CD14-positive monocyte (primary cell): ENCODE data around the gene ACMSD. TPM values are rescaled to one million over a fixed set of nuclear protein-coding genes. Genes with fewer than 3 reads are reported as not detected.

ENCODE experiments used
- DNase-seq, 3 donors: peaks; one replicate each; pipeline ENCODE4 v3.0.0-alpha.2; 2011 to 2022
- H2AFZ ChIP-seq: 2 replicates; pipeline ENCODE4 v1.6.0; 2012; ENCODE audit warnings: mild to moderate bottlenecking, low read depth, low read length, inconsistent platforms; ENCODE audit not compliant: insufficient read depth, poor library complexity, severe bottlenecking
- H3K27ac ChIP-seq, 2 donors: 1 replicate in 1 of 2; 2 replicates in 1 of 2; pipeline ENCODE4 v1.5.1; 2012 to 2013; ENCODE audit warnings: low read length in 2 of 2, control low read depth in 1 of 2, inconsistent platforms in 1 of 2, low read depth in 1 of 2, mild to moderate bottlenecking in 1 of 2
- H3K27me3 ChIP-seq, 2 donors: one replicate each; pipeline versions ENCODE4 v1.6.0 to v1.6.1; 2011 to 2013; ENCODE audit warnings: low read length in 2 of 2; ENCODE audit not compliant: control insufficient read depth in 2 of 2, insufficient read depth in 2 of 2
- H3K36me3 ChIP-seq, 2 donors: replicated peaks in 1 of 2; 1 replicate in 1 of 2; 2 replicates in 1 of 2; pipeline versions ENCODE4 v1.5.1 to v1.6.1; 2012 to 2013; ENCODE audit warnings: low read length in 2 of 2, control low read depth in 1 of 2, inconsistent platforms in 1 of 2, mild to moderate bottlenecking in 1 of 2; ENCODE audit not compliant: insufficient read depth in 2 of 2, control insufficient read depth in 1 of 2
- H3K4me1 ChIP-seq, 2 donors: 1 replicate in 1 of 2; 2 replicates in 1 of 2; pipeline versions ENCODE4 v1.5.1 to v1.6.1; 2012 to 2013; ENCODE audit warnings: low read length in 2 of 2, control low read depth in 1 of 2, inconsistent platforms in 1 of 2, mild to moderate bottlenecking in 1 of 2, moderate library complexity in 1 of 2; ENCODE audit not compliant: insufficient read depth in 2 of 2, control insufficient read depth in 1 of 2
- H3K4me2 ChIP-seq: replicated peaks from 2 replicates; pipeline ENCODE3; 2012; ENCODE audit warnings: low read length, moderate library complexity, mild to moderate bottlenecking; ENCODE audit not compliant: poor library complexity, severe bottlenecking; ENCODE audit errors: extremely low read depth
- H3K4me3 ChIP-seq, 3 experiments: fragments of 200-600 bp in 1 of 3; sonication (generic) in 1 of 3; replicated peaks in 1 of 3; 1 replicate in 2 of 3; 2 replicates in 1 of 3; pipeline ENCODE4 v1.5.1; 2011 to 2013; ENCODE audit warnings: low read length in 3 of 3, mild to moderate bottlenecking in 3 of 3, control low read depth in 2 of 3, low read depth in 2 of 3, inconsistent platforms in 1 of 3, moderate library complexity in 1 of 3
- H3K79me2 ChIP-seq: 2 replicates; pipeline ENCODE4 v1.6.0; 2012; ENCODE audit warnings: mild to moderate bottlenecking, control low read depth, inconsistent platforms, low read length, moderate library complexity; ENCODE audit not compliant: insufficient read depth
- H3K9ac ChIP-seq: 2 replicates; pipeline ENCODE4 v1.6.0; 2017; ENCODE audit warnings: low read length, mild to moderate bottlenecking; ENCODE audit not compliant: insufficient read depth, poor library complexity, severe bottlenecking
- H3K9me3 ChIP-seq, 2 donors: replicated peaks in 1 of 2; 1 replicate in 1 of 2; 2 replicates in 1 of 2; pipeline versions ENCODE4 v1.5.1 to v1.6.1; 2012 to 2013; ENCODE audit warnings: low read length in 2 of 2, control low read depth in 1 of 2; ENCODE audit not compliant: control insufficient read depth in 1 of 2, insufficient read depth in 1 of 2
- H4K20me1 ChIP-seq: 2 replicates; pipeline ENCODE4 v1.6.0; 2012; ENCODE audit warnings: mild to moderate bottlenecking, low read length, control low read depth, moderate library complexity; ENCODE audit not compliant: insufficient read depth
- H3K27ac Mint-ChIP-seq, 7 donors: one replicate each; pipeline ENCODE4 v1.8.0; 2020; ENCODE audit warnings: mild to moderate bottlenecking in 7 of 7, mixed read lengths in 7 of 7, moderate library complexity in 6 of 7, inconsistent platforms in 2 of 7
- H3K27me3 Mint-ChIP-seq, 3 donors: one replicate each; pipeline ENCODE4 v1.8.0; 2021 to 2022; ENCODE audit warnings: low read depth in 3 of 3, mild to moderate bottlenecking in 3 of 3, mixed read lengths in 3 of 3, moderate library complexity in 3 of 3, inconsistent platforms in 1 of 3
- H3K36me3 Mint-ChIP-seq, 2 donors: one replicate each; pipeline ENCODE4 v1.8.0; 2020; ENCODE audit warnings: mixed read lengths in 2 of 2, inconsistent platforms in 1 of 2, mild to moderate bottlenecking in 1 of 2
- H3K4me1 Mint-ChIP-seq: one replicate; pipeline ENCODE4 v1.8.0; 2020; ENCODE audit warnings: mild to moderate bottlenecking, mixed read lengths
- H3K4me3 Mint-ChIP-seq, 2 donors: one replicate each; pipeline ENCODE4 v1.8.0; 2020; ENCODE audit warnings: mild to moderate bottlenecking in 2 of 2, mixed read lengths in 2 of 2, moderate library complexity in 1 of 2
- H3K9me3 Mint-ChIP-seq, 7 donors: one replicate each; pipeline ENCODE4 v1.8.0; 2020 to 2022; ENCODE audit warnings: mixed read lengths in 7 of 7, mild to moderate bottlenecking in 6 of 7, moderate library complexity in 6 of 7, inconsistent platforms in 2 of 7
- CTCF ChIP-seq: fragments of 200-600 bp; IDR thresholded peaks from one replicate; pipeline ENCODE4 v1.8.0; 2022; ENCODE audit warnings: antibody characterized with exemption, mild to moderate bottlenecking
- WGBS: methylation state at CpG from one replicate; pipeline ENCODE4 v1.1.5; 2013; ENCODE audit warnings: missing lambda C conversion rate; ENCODE audit not compliant: insufficient coverage; 5-methylcytosine and 5-hydroxymethylcytosine counted together
- intact Hi-C, 2 donors: fragments of 100-400 bp; cut with micrococcal nuclease; formaldehyde crosslinking; loops; one replicate each; pipeline versions ENCODE4 v1.15.0 to v1.15.1; 2023
- polyA plus RNA-seq, 3 donors: library from polyadenylated mRNA; depleted of rRNA in 1 of 3; unstranded in 2 of 3; stranded (reverse) in 1 of 3; fragments of 300-500 nt in 2 of 3; fragments of >200 nt in 1 of 3; fragmentation: Illumina TruSeq in 2 of 3; gene quantifications; 1 replicate in 2 of 3; 2 replicates in 1 of 3; pipeline ENCODE4 v1.2.3, GENCODE V29; 2012 to 2021

ACMSD gene
- polyA plus RNA-seq, 3 donors: not detected

- intact Hi-C loops: no loop called here
- no CpG with 5 or more reads among the region's 2 CpGs for WGBS
- H3K27me3 ChIP-seq: no peaks in the 10 kb centered on the region
- no peaks in the 10 kb centered on the region for H3K79me2 ChIP-seq
- H3K36me3 ChIP-seq: no peaks in the 10 kb centered on the region
- no peaks in the 10 kb centered on the region for H3K36me3 Mint-ChIP-seq
- H3K9me3 ChIP-seq: no peaks in the 10 kb centered on the region
- H3K4me3 Mint-ChIP-seq: no peak overlapping the region
- TF ChIP-seq CTCF: no peak
- H3K27me3 Mint-ChIP-seq: peaks cover 0 to 4% (median 0%) of the 10 kb centered on the region in 3 donors
- peaks cover 0 to 17% (median 3%) of the 10 kb centered on the region in 7 donors for H3K9me3 Mint-ChIP-seq
- no peaks in the 10 kb centered on the region for H3K4me1 ChIP-seq
- no peak overlapping the region for H3K27ac Mint-ChIP-seq
- peak in 1 of 3 donors; percentile 6 for DNase-seq
- no peak overlapping the region for H3K4me3 ChIP-seq
- H4K20me1 ChIP-seq: no peaks in the 10 kb centered on the region
- no peak overlapping the region for H3K27ac ChIP-seq
- H3K9ac ChIP-seq: no peak overlapping the region
- H2AFZ ChIP-seq: no peak overlapping the region
- H3K4me2 ChIP-seq: no peak overlapping the region
- no peaks in the 10 kb centered on the region for H3K4me1 Mint-ChIP-seq
Observed at GRCh38 chr2:134819334-134819733, 19.1 kb upstream of the ACMSD start.

GRCh38 chr2:134823431-134823830 is 15.0 kb upstream of the ACMSD start:
- peaks cover 0 to 2% (median 2%) of the 10 kb centered on the region in 3 donors for H3K27me3 Mint-ChIP-seq
- no peak for DNase-seq
- no peak overlapping the region for H3K9ac ChIP-seq
- H3K4me2 ChIP-seq: no peak overlapping the region
- no peak for TF ChIP-seq CTCF
- no peak overlapping the region for H3K4me3 Mint-ChIP-seq
- peaks cover 2 to 21% (median 5%) of the 10 kb centered on the region in 7 donors for H3K9me3 Mint-ChIP-seq
- H3K27me3 ChIP-seq: no peaks in the 10 kb centered on the region
- H2AFZ ChIP-seq: no peak overlapping the region
- H3K27ac Mint-ChIP-seq: no peak overlapping the region
- no peaks in the 10 kb centered on the region for H3K4me1 Mint-ChIP-seq
- H3K79me2 ChIP-seq: no peaks in the 10 kb centered on the region
- no peak overlapping the region for H3K4me3 ChIP-seq
- H3K36me3 Mint-ChIP-seq: no peaks in the 10 kb centered on the region
- no peaks in the 10 kb centered on the region for H3K36me3 ChIP-seq
- no peaks in the 10 kb centered on the region for H3K4me1 ChIP-seq
- intact Hi-C loops: no loop called here
- H4K20me1 ChIP-seq: no peaks in the 10 kb centered on the region
- peaks cover 0 to 2% of the 10 kb centered on the region in 2 donors for H3K9me3 ChIP-seq
- WGBS: 83% methylated on average over 1 of the region's 2 CpGs
- H3K27ac ChIP-seq: no peak overlapping the region
